Middle frontal gyrus (tissue), 1 donor: Measurements from ENCODE around the gene TXN.
"Not testable (repeated sequence)": the region's sequence is repeated elsewhere in the genome, so short reads cannot be mapped to it uniquely, and the experiment has no call there.

Experiments used
- DNase-seq: peaks from one replicate; pipeline ENCODE4 v3.0.0-alpha.2; 2015; ENCODE audit warnings: low spot score; ENCODE audit errors: extremely low spot score

TXN gene

GRCh38 chr9:110213413-110214044 is 42.8 kb downstream of the TXN start:
- DNase-seq = no peak

GRCh38 chr9:110208031-110208430 is 48.3 kb downstream of the TXN start, which contains the start of gene C9orf152:
Gene C9orf152, minus strand, starts transcription at chr9:110208159. Its CDS starts 580 bp downstream, at chr9:110207579.
- DNase-seq = no peak

GRCh38 chr9:110207071-110207641 is 49.2 kb downstream of the TXN start:
- no peak for DNase-seq

GRCh38 chr9:110206389-110206788 is 49.9 kb downstream of the TXN start:
- DNase-seq = no peak

- not testable (repeated sequence) for DNase-seq
Observed at GRCh38 chr9:110205612-110206011, 50.7 kb downstream of the TXN start.

GRCh38 chr9:110202232-110202631 is 54.1 kb downstream of the TXN start:
- no peak for DNase-seq

GRCh38 chr9:110199643-110200042 is 56.7 kb downstream of the TXN start:
- no peak for DNase-seq

GRCh38 chr9:110198357-110198756 is 58.0 kb downstream of the TXN start:
- no peak for DNase-seq

GRCh38 chr9:110197330-110198187 is 58.7 kb downstream of the TXN start:
- no peak for DNase-seq

- not testable (repeated sequence) for DNase-seq
Observed at GRCh38 chr9:110196084-110196499, 60.2 kb downstream of the TXN start.
